HG02798 (cell line): ENCODE measurements around the gene TMEM9.

ENCODE experiments used
- ATAC-seq: cut with Tn5 transposase; IDR thresholded peaks from one replicate; pipeline ENCODE4 v1.9.1; 2021; ENCODE audit warnings: mild to moderate bottlenecking; ENCODE audit not compliant: unreplicated experiment, poor library complexity

The TMEM9 gene

DNA sequence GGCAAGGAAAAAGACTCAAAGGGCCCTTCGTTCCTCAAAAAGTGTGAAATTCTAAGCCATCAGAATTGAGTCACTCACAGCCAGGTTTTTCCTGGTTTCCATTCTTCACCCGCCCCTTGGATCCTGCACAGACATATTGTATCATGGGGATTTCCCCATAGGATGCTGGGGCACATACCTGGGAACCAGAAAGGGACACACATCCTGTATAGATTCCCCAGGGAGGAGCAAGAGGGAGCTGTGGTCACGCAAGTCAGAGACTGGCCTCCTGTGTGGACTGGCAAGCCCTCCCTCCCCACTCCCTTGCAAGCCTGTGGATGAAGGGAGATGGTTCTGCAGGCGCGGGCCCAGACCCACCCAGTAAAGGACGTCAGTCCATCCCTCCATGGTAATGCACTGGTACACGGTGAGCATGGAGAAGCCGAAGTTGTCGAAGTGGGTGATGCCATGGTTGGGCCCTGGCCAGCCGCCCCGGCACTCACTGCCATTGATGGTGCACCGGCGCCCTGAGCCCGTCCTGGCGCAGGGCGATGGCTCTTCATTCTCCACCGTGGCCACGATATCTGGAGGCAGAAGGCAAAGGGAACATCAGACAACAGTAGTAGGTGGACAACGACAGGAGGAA, 65.3 kb downstream of the TMEM9 start:
- ATAC-seq, result no peak

GRCh38 chr1:201088395-201088794, 65.9 kb downstream of the TMEM9 start:
- no peak for ATAC-seq

DNA sequence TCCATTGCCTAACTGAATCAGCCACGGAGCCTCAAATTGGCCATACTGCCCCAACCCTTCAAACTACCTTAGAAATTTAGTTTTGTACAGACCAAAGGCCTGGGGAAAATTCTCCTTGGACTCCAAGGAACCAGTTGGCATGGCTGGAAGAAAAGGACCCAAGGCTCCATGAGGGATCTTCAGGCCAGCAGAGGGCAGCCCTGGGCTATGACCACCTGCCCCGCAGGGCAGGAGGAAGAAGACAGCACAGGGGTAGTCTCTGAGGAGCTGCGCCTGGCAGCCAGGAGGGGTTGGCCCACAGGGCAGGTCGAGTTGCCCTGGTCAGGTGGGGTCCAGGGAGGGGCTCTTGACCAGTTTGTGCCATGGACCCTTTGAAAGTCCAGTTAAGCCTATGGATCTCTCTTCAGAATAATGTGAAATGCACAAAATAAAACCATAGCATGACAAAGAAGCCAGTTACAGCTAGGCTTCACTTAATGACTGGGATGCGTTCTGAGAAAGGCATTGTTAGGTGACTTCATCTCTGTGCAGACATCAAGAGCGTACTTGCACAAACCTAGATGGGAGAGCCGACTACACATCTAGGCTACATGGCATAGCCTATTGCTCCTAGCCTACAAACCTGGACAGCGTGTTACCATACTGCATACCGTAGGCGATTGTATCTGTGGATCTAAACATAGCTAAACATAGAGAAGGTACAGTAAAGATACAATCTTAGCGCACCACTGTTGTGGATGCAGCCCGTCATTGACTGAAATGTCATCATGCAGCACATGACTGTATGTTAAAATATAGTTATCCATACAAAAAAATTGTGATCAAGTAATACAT, 68.2 kb downstream of the TMEM9 start:
- no peak for ATAC-seq
